GM19193 (cell line): ENCODE results near the gene GP2.

ENCODE experiments used
- POLR2A ChIP-seq: IDR thresholded peaks from 4 replicates; pipeline ENCODE4 v1.6.1; 2011; ENCODE audit not compliant: insufficient read depth, insufficient read length; ENCODE audit errors: extremely low read depth

GP2 gene

GRCh38 chr16:20285993-20286499 is 41.3 kb downstream of the GP2 start:
- no peak for TF ChIP-seq POLR2A

- TF ChIP-seq POLR2A: no peak
Measured at GRCh38 chr16:20280259-20280658, 47.1 kb downstream of the GP2 start.

- no peak for TF ChIP-seq POLR2A
Measured at GRCh38 chr16:20271893-20272292, 55.4 kb downstream of the GP2 start.

GRCh38 chr16:20268409-20268808 is 58.9 kb downstream of the GP2 start:
- no peak for TF ChIP-seq POLR2A

GRCh38 chr16:20265019-20265418 is 62.3 kb downstream of the GP2 start:
- TF ChIP-seq POLR2A: no peak

- no peak for TF ChIP-seq POLR2A
Measured at GRCh38 chr16:20263138-20263855, 64.0 kb downstream of the GP2 start.

- TF ChIP-seq POLR2A: no peak
Measured at GRCh38 chr16:20262248-20262647, 65.1 kb downstream of the GP2 start.

GRCh38 chr16:20260215-20261009 is 66.9 kb downstream of the GP2 start:
- no peak for TF ChIP-seq POLR2A
